GM20431 (cell line): Measurements from ENCODE around the gene KCNAB1.

Experiments
- in situ Hi-C: fragments of 300-500 bp; cut with MseI, MboI; formaldehyde crosslinking; loops from one replicate; pipeline ENCODE4 v1.15.0; 2020; ENCODE audit warnings: low sequenced_read_pairs; ENCODE audit not compliant: unreplicated experiment

KCNAB1 gene

DNA sequence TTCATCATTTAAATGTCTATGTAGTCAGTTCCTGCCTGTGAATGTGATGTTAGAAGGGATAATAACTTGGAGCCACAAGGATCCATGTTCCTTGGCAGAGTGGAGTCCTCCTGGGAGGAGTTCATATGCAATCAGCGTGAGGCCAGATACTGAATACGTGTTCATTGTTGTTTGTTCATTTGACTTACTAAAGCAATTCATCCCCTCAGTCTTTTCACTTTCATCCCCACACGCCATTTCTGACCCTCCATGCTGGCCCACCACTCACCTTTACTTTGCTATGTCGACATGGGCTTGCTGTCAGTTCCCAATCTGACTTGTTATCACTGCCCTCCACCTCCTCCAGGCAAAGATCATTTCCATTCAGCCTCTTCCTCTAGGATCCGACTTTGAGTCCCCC, 342.7 kb downstream of the KCNAB1 start:
- in situ Hi-C loops, result no loop called here

DNA sequence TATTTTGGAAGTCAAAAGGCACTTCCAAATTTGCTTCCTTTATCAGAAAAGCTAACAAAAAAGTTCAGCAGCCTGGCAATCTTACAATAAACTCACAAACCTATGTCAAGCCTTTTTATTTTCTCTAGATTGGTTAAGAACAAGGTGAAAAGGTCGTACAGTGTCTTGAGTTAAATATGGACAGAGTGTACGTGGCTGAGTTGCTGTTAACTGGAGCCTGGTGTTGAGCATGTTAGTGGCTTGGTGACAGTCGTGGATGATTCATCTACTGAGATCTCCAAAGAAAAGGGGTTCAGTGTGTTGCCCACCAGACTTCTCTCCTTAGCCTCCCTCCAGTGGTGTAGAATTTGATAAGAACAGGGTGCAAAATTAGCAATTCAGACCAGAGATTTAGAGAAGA, 344.8 kb downstream of the KCNAB1 start:
- in situ Hi-C loops, result no loop called here

DNA sequence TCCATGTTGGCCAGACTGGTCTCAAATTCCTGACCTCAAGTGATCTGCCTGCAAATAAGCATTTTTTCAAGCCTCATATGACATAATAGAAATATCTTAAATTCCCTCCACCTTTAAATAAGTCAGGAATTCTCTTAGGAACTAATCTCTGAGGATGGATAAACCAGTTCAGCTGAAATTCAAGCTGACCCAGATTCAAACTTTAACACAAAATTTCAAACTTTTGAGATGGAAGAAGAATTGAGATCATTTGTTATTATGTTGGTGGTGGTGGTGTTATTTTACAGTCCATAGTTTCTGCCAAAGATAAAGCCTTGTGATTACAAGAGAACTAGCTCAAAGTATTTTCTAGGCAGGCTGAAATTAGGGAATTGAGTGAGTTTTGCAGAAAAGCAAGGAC, 349.1 kb downstream of the KCNAB1 start:
- in situ Hi-C loops, result no loop called here

DNA sequence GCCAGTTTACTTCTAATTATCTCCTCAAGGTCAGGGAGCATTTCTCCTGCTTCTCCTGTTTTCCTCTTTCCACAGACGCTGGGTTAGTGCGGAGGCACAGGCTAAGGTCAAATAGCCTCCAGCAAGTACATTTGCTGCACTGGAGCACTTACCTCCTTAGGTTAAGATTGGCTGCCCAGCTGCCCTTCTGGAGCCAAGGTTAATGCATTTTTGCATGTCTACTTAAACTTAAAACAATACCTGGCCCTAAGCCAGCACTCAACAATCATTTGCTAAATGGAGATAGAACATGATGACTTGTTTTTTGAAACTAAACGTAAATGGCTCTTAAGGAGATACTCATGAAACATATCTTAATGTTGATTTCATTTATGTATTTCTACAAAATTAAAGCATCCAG, 351.1 kb downstream of the KCNAB1 start:
- in situ Hi-C loops, result no loop called here

DNA sequence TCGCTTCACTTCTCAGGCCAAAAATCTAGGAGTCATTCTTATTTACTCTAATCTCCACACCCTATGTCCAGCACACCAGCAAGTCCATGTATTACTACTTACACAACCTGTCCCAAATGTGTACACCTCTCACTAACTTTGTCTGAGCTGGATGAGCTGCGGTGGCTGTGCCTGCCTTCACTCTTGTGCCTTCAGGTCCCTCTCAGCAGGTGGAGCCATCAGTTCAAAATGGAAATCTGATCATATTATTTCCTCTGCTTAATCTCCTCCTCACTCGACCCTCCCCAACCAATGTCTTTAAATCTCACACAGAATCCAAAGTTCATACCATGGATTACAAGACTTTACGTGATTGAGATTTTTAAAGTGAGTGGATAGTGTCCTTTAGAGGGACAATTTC, 351.8 kb downstream of the KCNAB1 start:
- in situ Hi-C loops, result no loop called here

DNA sequence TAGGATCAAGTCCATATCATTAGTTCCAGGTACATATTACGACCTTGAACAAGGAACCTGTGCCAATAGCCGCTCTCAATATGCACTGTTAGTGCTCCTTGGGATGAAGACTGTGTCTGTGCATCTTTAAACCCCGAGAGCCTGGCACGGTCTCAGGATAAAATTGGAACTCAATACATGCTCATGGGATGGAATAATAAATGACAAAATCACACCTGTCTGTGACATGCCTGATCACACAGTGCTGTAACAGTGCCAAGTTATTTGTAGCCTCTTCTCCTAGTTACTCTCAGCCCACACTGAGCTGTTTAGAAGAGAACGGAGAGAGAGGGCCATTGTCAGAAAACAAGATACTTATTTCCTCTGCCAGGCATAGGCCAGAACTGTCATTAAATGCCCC, 352.3 kb downstream of the KCNAB1 start:
- in situ Hi-C loops, result no loop called here

DNA sequence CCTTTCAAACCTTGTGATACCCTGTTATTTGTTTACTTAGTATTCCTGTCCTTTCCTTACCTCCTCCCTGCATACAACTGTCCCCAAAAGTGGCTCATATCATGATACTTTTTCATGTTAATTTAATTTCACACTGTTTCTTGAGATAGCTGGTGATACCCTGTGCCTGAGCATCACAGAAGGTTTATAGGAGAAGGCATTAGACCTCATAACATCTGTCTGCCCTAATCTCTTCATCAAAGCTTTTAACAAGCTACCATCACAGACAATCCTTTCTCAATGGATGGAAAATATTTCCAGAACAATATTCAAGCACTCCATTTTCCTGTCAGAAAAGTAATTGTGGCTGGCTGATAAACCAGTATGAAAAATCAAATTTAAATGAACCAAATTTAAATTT, 353.0 kb downstream of the KCNAB1 start:
- in situ Hi-C loops, result no loop called here

DNA sequence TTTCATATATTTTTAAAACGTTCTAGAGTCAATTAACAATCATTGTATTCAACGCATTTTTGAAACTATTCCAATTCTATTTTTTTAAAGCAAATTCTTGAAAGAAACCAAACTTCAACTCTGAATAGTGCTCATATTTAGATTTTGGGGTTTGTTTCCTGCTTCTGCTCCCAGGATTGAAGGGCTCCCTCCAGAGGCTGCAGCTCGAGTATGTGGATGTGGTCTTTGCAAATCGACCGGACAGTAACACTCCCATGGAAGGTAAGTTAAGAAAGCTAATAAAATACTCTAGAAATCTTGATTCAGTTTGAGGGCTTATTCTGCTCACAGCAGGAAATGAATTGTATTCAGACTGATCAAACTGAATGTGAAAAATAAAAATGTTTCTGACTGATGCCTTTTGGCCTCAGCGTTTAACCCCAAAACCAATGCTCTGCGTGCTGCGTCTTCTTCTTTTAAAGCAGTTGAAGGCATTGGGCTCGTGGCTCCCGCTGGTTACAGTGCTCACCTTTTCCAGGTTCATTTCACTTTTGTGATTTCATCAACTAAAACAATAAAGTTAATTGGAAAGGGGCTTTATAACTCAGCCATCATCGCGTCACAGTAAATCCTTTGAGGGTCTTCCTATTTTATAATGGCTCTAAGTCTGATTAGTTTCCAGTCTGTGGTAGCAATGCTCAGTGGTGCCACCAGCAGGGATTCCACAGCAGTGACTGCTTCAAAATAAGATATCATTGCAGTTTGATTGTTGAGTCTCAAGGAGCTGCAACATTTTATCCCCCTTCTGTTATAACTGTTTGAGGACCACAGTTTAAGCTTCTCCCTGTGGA, 354.4 kb downstream of the KCNAB1 start:
- in situ Hi-C loops, result no loop called here

DNA sequence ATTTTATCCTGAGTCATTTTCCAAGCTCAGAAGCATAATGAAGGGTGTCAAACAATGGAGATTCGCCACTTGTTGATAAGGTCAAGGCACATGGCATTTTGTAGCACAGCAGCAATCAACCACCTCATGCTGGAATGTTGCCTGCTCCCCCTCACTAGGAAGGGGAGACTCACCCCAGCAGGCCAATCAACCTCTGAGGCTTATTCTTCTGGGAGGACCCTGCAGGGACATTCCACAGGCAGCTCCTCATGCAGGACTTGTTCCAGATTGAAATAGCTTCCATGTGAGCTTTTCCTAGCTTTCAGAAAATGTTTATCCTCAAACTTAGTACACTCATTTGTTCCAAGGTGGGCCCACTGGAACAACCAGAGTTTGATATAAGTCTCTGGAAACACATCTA, 356.9 kb downstream of the KCNAB1 start:
- in situ Hi-C loops, result no loop called here

DNA sequence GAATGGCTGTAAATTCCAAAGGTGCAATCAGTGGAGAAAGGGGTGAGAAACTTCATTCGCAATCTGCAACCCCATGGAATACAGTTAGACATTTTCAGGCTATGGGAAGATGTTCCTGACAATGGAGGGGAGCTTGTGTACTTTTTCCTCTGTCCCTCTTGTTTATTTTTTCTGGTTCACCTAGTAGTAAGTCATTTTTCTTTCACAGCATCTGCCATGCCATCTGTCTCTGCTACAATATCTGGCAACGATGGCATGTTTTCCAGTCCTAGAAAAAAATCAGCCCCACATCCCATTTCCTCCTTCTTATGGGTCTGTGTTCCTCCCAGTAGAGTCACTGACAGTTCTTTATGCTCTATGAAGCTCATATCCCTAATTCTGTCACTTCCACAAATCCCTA, 358.5 kb downstream of the KCNAB1 start:
- in situ Hi-C loops, result no loop called here

DNA sequence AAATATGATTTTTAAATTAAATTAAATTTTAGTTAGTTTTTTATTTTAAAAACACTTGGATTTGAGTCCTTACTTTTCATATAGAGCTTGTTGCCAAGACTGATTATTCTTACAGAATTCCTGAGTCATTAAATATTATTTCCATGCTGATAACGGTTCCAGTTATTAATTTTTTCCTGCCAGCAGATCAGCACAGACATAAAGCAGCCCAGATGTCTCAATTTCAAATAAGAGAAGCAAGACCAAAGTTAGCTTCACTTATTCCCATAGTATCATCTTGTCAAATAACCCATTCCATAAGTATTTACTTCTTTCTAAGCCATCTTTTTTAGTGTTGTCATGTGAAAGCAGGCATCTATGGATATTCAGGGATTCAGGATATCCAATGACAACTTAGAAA, 359.2 kb downstream of the KCNAB1 start:
- in situ Hi-C loops, result no loop called here

DNA sequence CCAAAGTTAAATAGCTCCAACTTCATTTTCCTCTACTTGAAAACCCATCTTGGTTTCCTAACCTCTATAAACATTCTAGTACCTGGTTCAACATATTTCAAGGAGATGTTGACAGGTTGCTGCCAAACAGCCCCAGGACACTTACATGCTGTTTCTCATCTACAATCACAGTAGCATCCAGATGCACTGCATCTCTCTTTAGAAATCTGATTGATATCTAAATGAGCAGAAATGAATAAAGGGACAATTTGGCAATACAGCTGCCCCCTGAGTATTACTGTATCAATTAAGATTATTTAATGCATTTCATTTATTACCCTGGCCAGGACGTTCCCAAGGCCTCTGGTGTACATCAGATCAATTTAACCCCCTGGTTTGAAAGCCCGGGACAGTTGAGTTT, 360.6 kb downstream of the KCNAB1 start:
- in situ Hi-C loops, result no loop called here

DNA sequence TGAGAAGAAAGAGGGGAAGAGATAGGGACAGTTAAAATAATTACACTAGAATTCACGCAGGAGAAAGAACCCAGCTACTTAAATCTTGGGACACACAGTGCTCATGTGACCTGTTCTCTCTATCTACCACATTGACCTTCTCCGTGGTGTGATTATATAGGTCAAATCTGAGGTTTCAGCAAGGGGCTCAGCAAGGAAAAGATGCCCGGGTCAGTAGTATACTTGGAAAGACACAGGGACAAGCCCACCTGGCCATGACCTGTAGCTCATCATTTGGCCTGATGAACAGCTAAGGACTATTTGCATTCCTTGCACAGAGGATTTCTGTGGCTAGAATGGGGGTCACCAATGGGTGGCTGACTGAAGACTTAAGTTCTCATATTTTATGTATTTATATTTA, 362.6 kb downstream of the KCNAB1 start:
- in situ Hi-C loops, result no loop called here

DNA sequence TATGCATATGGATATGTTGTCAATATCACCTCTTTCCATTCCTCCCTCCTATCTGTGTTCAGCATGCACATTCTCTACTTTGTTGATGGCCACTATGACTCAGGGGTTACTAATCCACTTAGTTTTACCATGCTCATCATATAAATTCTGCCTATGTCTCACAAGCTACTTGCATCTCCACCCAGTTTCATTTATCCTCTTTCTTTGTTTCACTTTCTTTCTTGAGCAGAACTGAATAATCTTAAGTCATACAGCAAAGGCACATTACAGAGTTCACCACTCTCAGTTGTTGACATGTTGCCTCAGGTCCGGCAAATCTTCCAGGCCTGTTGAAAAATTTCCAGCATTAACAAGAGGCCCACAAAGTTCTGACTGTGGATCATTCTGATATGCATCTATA, 363.0 kb downstream of the KCNAB1 start:
- in situ Hi-C loops, result no loop called here

DNA sequence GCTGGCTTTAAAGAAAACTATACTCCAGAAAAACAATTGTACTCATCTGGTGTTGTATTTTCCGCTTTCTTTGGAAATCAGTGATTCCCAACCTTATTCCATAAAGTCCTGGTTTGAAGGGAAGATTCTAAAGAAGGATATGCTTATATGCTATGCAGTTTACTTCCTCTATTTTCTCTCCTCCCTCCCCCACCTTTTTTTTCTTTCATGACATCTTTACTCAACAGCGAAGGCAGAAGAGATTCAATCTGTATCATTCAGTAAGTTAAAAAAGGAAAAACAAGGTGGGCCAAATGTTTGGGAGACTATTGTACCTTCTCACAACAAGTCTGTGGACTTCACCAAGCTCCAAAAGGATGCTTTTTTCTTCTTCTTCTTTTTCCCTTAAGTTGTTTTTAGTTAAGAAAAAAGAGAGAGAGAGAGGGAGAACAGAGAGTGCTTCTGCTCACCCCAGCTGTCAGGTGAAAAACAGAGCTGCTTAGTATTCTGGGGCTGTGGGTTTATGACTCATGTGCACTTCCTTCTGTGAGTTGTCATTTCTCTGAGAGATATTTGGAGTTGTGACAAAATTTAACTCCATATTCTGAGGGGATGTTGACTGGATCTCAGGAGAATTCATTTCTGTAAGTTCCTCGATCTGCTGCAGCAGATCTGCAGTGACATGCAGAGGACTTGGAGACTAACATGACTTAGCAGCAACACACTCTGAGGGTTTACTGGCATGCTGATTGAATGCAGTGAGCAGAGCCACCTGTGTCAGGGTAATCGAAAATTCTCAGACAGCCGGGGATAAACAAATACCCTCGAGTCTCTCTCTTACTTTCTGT, 363.8 kb downstream of the KCNAB1 start:
- in situ Hi-C loops, result no loop called here

DNA sequence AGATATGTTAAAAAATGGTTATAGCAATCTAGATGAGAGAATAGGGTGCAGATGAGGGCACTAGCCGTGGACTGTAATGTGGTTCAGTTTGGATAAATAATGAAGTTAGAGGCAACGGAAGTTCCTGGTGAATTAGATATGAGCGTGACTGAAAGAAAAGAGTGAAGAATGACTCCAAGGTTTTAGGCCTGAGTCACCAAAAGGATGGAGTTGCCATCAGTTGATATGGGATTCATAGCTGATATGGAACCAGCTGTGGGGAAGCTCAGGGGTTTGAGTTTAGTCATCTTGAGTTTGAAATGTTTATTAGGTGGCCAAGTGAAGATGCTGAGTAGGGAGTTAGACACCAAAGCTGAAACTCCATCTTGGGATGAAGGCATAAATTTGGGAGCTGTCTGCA, 368.4 kb downstream of the KCNAB1 start:
- in situ Hi-C loops, result no loop called here

DNA sequence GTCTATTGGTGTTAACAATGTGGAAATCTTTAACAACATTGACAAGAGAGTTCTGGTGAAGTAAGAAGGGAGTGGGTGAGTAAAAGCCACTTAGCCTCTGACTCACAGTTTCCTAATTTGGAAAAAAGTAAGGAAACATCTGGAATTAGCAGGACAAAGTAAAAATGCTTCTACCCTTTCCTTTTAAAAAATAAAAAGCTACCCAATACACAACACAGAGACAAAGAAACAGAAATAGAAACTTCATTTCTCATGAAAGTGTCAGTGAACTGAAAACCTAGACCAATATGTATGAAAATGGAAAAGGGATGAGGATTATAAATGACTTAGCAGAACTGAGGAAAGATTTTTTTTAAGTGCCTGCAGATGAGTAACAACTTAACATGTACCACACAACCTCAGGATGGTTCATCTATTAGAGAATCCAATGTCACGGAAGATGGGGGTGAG, 369.1 kb downstream of the KCNAB1 start:
- in situ Hi-C loops, result no loop called here

DNA sequence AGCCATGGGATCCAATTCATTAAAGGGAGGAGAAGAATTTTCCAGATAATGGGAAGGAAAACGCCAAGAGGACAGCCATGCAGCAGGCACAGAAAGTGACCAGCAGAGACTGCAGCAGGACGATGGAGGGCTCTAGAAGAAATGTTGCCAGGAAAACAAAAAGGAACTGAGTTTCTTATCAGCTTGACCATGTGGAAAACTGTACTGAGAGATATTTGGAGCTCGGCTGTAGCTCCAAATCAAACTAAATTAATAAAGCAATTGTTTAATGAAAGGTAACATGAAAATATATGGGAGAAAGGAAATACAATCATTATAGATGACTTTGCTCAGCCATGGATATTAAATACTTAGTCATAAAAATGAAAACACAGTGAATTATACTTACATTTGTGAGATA, 370.8 kb downstream of the KCNAB1 start:
- in situ Hi-C loops, result no loop called here

DNA sequence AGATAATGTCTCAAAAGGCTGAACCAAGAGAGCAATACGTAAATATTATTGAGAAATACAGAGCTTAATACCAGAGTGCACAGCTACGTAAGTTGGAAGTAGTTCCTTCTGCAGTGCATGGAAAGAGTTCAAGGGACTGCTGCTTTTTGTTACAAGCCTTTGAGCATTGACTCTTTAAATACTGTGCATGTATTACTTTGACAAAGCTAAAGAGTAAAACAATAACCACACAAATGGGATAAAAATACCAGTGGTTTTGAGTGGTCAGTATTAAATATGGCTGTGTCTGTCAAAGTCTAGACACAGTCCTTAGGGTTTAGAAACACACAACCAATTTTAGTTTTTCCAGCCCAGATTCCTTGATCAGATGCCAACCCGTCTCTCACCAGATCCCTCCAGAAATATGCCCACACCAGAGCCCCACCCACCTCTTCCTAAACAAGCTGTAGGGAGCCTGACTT, 372.5 kb downstream of the KCNAB1 start:
- in situ Hi-C loops, result no loop called here

DNA sequence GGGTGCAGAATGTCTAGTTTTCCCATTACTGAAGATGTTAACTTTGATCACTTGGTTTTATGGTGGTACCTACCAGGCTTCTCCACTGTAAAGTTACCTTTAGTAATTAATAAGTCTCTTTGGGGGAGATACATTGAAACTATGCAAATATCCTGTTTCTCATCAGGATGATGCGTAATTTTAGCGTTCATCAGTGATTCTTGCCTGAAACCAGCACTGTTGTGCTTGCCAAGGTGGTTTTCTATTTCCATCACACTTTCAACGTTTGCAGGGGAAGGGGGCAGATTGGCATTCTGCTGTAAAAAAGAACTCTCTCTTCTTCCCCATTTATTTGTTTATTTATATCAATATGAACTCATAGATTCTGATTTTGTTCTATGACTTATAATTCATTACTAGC, 373.5 kb downstream of the KCNAB1 start:
- in situ Hi-C loops, result no loop called here

DNA sequence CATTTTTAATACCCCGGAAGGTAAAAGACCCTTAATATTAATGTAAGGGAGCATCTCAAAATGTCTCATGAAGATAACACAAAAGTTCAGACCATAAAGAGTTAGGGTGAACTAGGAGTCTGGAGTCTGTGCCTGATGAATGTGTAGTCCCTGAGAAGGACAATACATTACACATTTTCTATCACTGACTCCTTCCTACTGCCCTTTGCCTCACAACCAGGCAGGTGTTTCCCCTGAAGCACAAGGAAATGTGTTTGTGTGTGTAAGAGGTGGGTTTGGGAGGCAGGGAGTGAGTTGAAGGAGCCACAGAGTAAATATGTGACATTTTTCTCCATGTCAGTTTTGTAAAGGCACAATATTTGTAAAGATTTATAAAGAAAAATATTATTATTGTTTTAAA, 375.4 kb downstream of the KCNAB1 start:
- in situ Hi-C loops, result no loop called here
